SK-N-SH (cell line): ENCODE data around the gene INO80. TPM values are rescaled to one million over a fixed set of nuclear protein-coding genes. Genes with fewer than 3 reads are reported as not detected.

ENCODE experiments used
- CTCF ChIA-PET: fragments of 300-600, 350-600 bp; formaldehyde crosslinking; extraction: SDS; loops from one replicate; lab custom pipeline; 2021; lab: Yijun Ruan, JAX
- POLR2A ChIA-PET: fragments of 350-600 bp; sonication (Branson Sonifier 250); formaldehyde crosslinking; extraction: SDS; loops from one replicate; lab custom pipeline; 2020; ENCODE audit warnings: antibody characterized with exemption, inconsistent platforms; lab: Yijun Ruan, JAX
- DNase-seq: peaks from one replicate; pipeline ENCODE4 v3.0.0; 2012
- H2AFZ ChIP-seq: fragments of 200-600 bp; sonication (generic); 2 replicates; pipeline ENCODE4 v1.8.1; 2016; ENCODE audit warnings: antibody characterized with exemption, mild to moderate bottlenecking, low read depth
- H3F3A ChIP-seq: fragments of 200-600 bp; sonication (generic); replicated peaks from 2 replicates; pipeline ENCODE3; 2016; ENCODE audit warnings: antibody characterized with exemption, mild to moderate bottlenecking; ENCODE audit not compliant: insufficient read depth
- H3K27ac ChIP-seq, 2 experiments: fragments of 200-500 bp in 1 of 2; fragments of 200-600 bp in 1 of 2; sonication (Bioruptor generic) in 1 of 2; sonication (generic), shearing (Covaris generic) in 1 of 2; 2 replicates each; pipeline versions ENCODE4 v1.5.1 to v1.6.1; 2014 to 2016; ENCODE audit warnings: low read depth in 2 of 2, inconsistent platforms in 1 of 2, low read length in 1 of 2, mild to moderate bottlenecking in 1 of 2, mixed read lengths in 1 of 2
- H3K27me3 ChIP-seq: fragments of 200-600 bp; sonication (generic), shearing (Covaris generic); 2 replicates; pipeline ENCODE4 v1.6.1; 2016; ENCODE audit warnings: mixed run types; ENCODE audit not compliant: insufficient read depth
- H3K36me3 ChIP-seq, 2 experiments: fragments of 200-500 bp in 1 of 2; fragments of 200-600 bp in 1 of 2; sonication (Bioruptor generic) in 1 of 2; sonication (generic) in 1 of 2; replicated peaks in 1 of 2; 2 replicates each; pipeline versions ENCODE3 to v1.5.1; 2014 to 2016; ENCODE audit warnings: low read length in 1 of 2, mild to moderate bottlenecking in 1 of 2; ENCODE audit not compliant: insufficient read depth in 2 of 2, control insufficient read depth in 1 of 2
- H3K4me1 ChIP-seq, 2 experiments: fragments of 200-500 bp in 1 of 2; fragments of 200-600 bp in 1 of 2; sonication (Bioruptor generic) in 1 of 2; sonication (generic), shearing (Covaris generic) in 1 of 2; 2 replicates each; pipeline versions ENCODE4 v1.5.1 to v1.6.1; 2014 to 2016; ENCODE audit warnings: low read depth in 1 of 2, low read length in 1 of 2, mixed run types in 1 of 2; ENCODE audit not compliant: insufficient read depth in 2 of 2, control insufficient read depth in 1 of 2
- H3K4me2 ChIP-seq: fragments of 200-600 bp; sonication (generic), shearing (Covaris generic); 2 replicates; pipeline ENCODE4 v1.6.1; 2017; ENCODE audit warnings: mixed run types
- H3K4me3 ChIP-seq, 2 experiments: fragments of 200-500 bp in 1 of 2; fragments of 200-600 bp in 1 of 2; sonication (Bioruptor generic) in 1 of 2; sonication (generic), shearing (Covaris generic) in 1 of 2; 2 replicates each; pipeline versions ENCODE4 v1.5.1 to v1.8.1; 2014 to 2016; ENCODE audit warnings: low read depth in 2 of 2, inconsistent platforms in 1 of 2, low read length in 1 of 2, mild to moderate bottlenecking in 1 of 2, mixed read lengths in 1 of 2, moderate library complexity in 1 of 2
- H3K79me2 ChIP-seq: fragments of 200-600 bp; sonication (generic); 2 replicates; pipeline ENCODE4 v1.8.1; 2017; ENCODE audit warnings: mild to moderate bottlenecking; ENCODE audit not compliant: insufficient read depth
- H3K9ac ChIP-seq: fragments of 200-600 bp; sonication (generic); 2 replicates; pipeline ENCODE4 v1.6.1; 2017; ENCODE audit warnings: mixed run types
- H3K9me2 ChIP-seq: fragments of 200-600 bp; sonication (generic); 2 replicates; pipeline ENCODE4 v1.6.1; 2017; ENCODE audit warnings: mixed run types
- H3K9me3 ChIP-seq: fragments of 200-600 bp; sonication (generic); 2 replicates; pipeline ENCODE4 v1.6.1; 2017; ENCODE audit warnings: mixed run types, mild to moderate bottlenecking, moderate library complexity
- H4K20me1 ChIP-seq: fragments of 200-600 bp; sonication (generic); 2 replicates; pipeline ENCODE4 v1.6.1; 2017; ENCODE audit warnings: mild to moderate bottlenecking, mixed run types; ENCODE audit not compliant: insufficient read depth
- CHD2 ChIP-seq: fragments of 150-350 bp; IDR thresholded peaks from 2 replicates; pipeline ENCODE4 v1.6.1; 2018; ENCODE audit warnings: low read length; ENCODE audit not compliant: partially characterized antibody
- ELF1 ChIP-seq: IDR thresholded peaks from 2 replicates; pipeline ENCODE4 v1.4.0; 2012
- EP300 ChIP-seq, 2 experiments: IDR thresholded peaks; 2 replicates each; pipeline versions ENCODE4 v1.4.0 to v1.6.1; 2012; ENCODE audit warnings: borderline replicate concordance in 1 of 2, low read depth in 1 of 2, low read length in 1 of 2
- EZH2phosphoT487 ChIP-seq: fragments of 200-600 bp; sonication (generic); IDR thresholded peaks from 2 replicates; pipeline ENCODE4 v1.6.1; 2017; ENCODE audit warnings: low read depth, mixed run types, mild to moderate bottlenecking, antibody characterized with exemption, moderate library complexity, borderline replicate concordance
- FOSL2 ChIP-seq: IDR thresholded peaks from 2 replicates; pipeline ENCODE4 v1.4.0; 2012; ENCODE audit warnings: low read depth, mild to moderate bottlenecking, moderate library complexity, borderline replicate concordance
- FOXJ3 ChIP-seq: sonication (generic); formaldehyde crosslinking; IDR thresholded peaks from 2 replicates; pipeline ENCODE4 v1.5.1; 2020; ENCODE audit warnings: mild to moderate bottlenecking, missing genetic modification reagents
- FOXM1 ChIP-seq: IDR thresholded peaks from 2 replicates; pipeline ENCODE4 v1.4.0; 2012; ENCODE audit warnings: low read depth, mild to moderate bottlenecking
- GABPA ChIP-seq: IDR thresholded peaks from 2 replicates; pipeline ENCODE4 v1.4.0; 2012; ENCODE audit warnings: low read depth, mild to moderate bottlenecking
- GATA2 ChIP-seq: sonication (generic); formaldehyde crosslinking; IDR thresholded peaks from 2 replicates; pipeline ENCODE4 v1.5.0; 2020; ENCODE audit warnings: mild to moderate bottlenecking, missing genetic modification reagents
- IRF3 ChIP-seq: fragments of 150-350 bp; IDR thresholded peaks from 2 replicates; pipeline ENCODE4 v1.6.1; 2016; ENCODE audit warnings: mild to moderate bottlenecking, low read depth, low read length
- JUND ChIP-seq: IDR thresholded peaks from 2 replicates; pipeline ENCODE4 v1.4.0; 2012
- MAX ChIP-seq: IDR thresholded peaks from 2 replicates; pipeline ENCODE4 v1.4.0; 2012; ENCODE audit warnings: low read depth
- MEF2A ChIP-seq: IDR thresholded peaks from 2 replicates; pipeline ENCODE4 v1.4.0; 2012; ENCODE audit warnings: low read depth, borderline replicate concordance
- MXI1 ChIP-seq: IDR thresholded peaks from 2 replicates; pipeline ENCODE4 v1.6.1; 2012; ENCODE audit warnings: mild to moderate bottlenecking, low read depth, low read length, improper control_type of control experiment
- NFIC ChIP-seq: IDR thresholded peaks from 2 replicates; pipeline ENCODE4 v1.4.0; 2012; ENCODE audit warnings: borderline replicate concordance
- PBX3 ChIP-seq: IDR thresholded peaks from 2 replicates; pipeline ENCODE4; 2012
- POLR2AphosphoS5 ChIP-seq: IDR thresholded peaks from 2 replicates; pipeline ENCODE4 v1.6.1; 2012; ENCODE audit warnings: low read depth, low read length
- RCOR1 ChIP-seq: fragments of 150-350 bp; IDR thresholded peaks from 2 replicates; pipeline ENCODE4 v1.6.1; 2017; ENCODE audit warnings: antibody characterized with exemption, low read length
- RFX5 ChIP-seq: IDR thresholded peaks from 2 replicates; pipeline ENCODE4 v1.6.1; 2012; ENCODE audit warnings: mild to moderate bottlenecking, improper control_type of control experiment, low read length
- RXRA ChIP-seq: IDR thresholded peaks from 2 replicates; pipeline ENCODE4 v1.4.0; 2012; ENCODE audit warnings: low read depth, mild to moderate bottlenecking, borderline replicate concordance
- SMC3 ChIP-seq: IDR thresholded peaks from 2 replicates; pipeline ENCODE4 v1.6.1; 2012; ENCODE audit warnings: low read depth, low read length, improper control_type of control experiment
- TAF1 ChIP-seq: IDR thresholded peaks from 2 replicates; pipeline ENCODE4 v1.6.1; 2012; ENCODE audit warnings: low read depth, mild to moderate bottlenecking, low read length, moderate library complexity, borderline replicate concordance
- TCF12 ChIP-seq: IDR thresholded peaks from 2 replicates; pipeline ENCODE4 v1.4.0; 2012
- TEAD4 ChIP-seq: IDR thresholded peaks from 2 replicates; pipeline ENCODE4 v1.4.0; 2012; ENCODE audit warnings: mild to moderate bottlenecking, borderline replicate concordance; ENCODE audit not compliant: insufficient read depth
- USF1 ChIP-seq: IDR thresholded peaks from 2 replicates; pipeline ENCODE4 v1.4.0; 2012; ENCODE audit warnings: low read depth, borderline replicate concordance
- USF2 ChIP-seq: fragments of 150-350 bp; IDR thresholded peaks from 2 replicates; pipeline ENCODE4 v1.6.1; 2017; ENCODE audit warnings: antibody characterized with exemption, low read length, low read depth, borderline replicate concordance
- YY1 ChIP-seq: IDR thresholded peaks from 2 replicates; pipeline ENCODE4 v1.4.0; 2012; ENCODE audit warnings: low read depth, mild to moderate bottlenecking
- ZBTB33 ChIP-seq: IDR thresholded peaks from 2 replicates; pipeline ENCODE4 v1.4.0; 2012; ENCODE audit warnings: low read depth, borderline replicate concordance
- WGBS: methylation state at CpG from one replicate; pipeline ENCODE4 v1.1.6; 2017; ENCODE audit warnings: low lambda C conversion rate; 5-methylcytosine and 5-hydroxymethylcytosine counted together
- polyA plus RNA-seq, 3 experiments: library from polyadenylated mRNA; depleted of rRNA; stranded (reverse); fragments of >200 nt; gene quantifications; 2 replicates each; pipeline ENCODE4 v1.2.3, GENCODE V29; 2012

Gene INO80
- polyA plus RNA-seq, 1 of the 3 experiments (the other 2 are of a cell fraction) = 4.6 TPM

- Histone ChIP-seq H2AFZ (peak overlapping the region; percentile 91), H3K9me3 (no peaks in the 10 kb centered on the region), H3K9me2 (no peaks in the 10 kb centered on the region), H3K4me2 (peak overlapping the region; percentile 76), H3K36me3 (no peaks in the 10 kb centered on the region), H3K79me2 (no peaks in the 10 kb centered on the region), H3K4me1 (peaks cover 7 to 26% of the 10 kb centered on the region in 2 experiments; a peak in 2 of 4 replicates), H3K4me3 (peak overlapping the region; percentile 56 to 60), H3F3A (peaks cover 16% of the 10 kb centered on the region), H4K20me1 (no peaks in the 10 kb centered on the region), H3K9ac (peak overlapping the region; percentile 66), H3K27me3 (no peaks in the 10 kb centered on the region), H3K27ac (peak overlapping the region; percentile 33 to 85; a peak in 3 of 4 replicates)
- DNase-seq = peak; percentile 97
- 0% methylated on average over 4 of the region's 92 CpGs for WGBS
- ChIA-PET POLR2A (interaction anchor here (0.8 to 3.4 kb wide), 8 partner anchors 11 to 174 kb away, joined by 3 to 47 read pairs (median 4); partner anchors contain the start of genes CHAC1 and INO80), CTCF (interaction anchor here (0.6 to 33.6 kb wide), 51 partner anchors 10 to 742 kb away, joined by 3 to 675 read pairs (median 5); partner anchors contain the start of genes CHAC1, CHP1, DLL4 and EXD1)
- TF ChIP-seq PBX3 (no peak), NFIC (no peak), MXI1 (peak; percentile 74; the same call in 1 of the 2 replicates), EZH2phosphoT487 (no peak), GATA2 (CRISPR knock-in tag) (no peak), ELF1 (no peak), EP300 (IDR thresholded peaks at IDR 0.05; ENCODE audit: borderline replicate concordance in 1 of 2, low read depth in 1 of 2, low read length in 1 of 2) (no peak), RFX5 (no peak), FOXM1 (no peak), GABPA (no peak), TEAD4 (no peak), SMC3 (peak; percentile 56), FOXJ3 (CRISPR knock-in tag) (no peak), RXRA (no peak), TCF12 (no peak), USF1 (peak; percentile 77), TAF1 (peak; percentile 11; the same call in 1 of the 2 replicates), IRF3 (no peak), MAX (peak; percentile 92), MEF2A (no peak), ZBTB33 (no peak), RCOR1 (no peak), CHD2 (no peak), FOSL2 (peak; percentile 5; the same call in 1 of the 2 replicates), YY1 (no peak), JUND (no peak), POLR2AphosphoS5 (peak; percentile 55; the same call in 1 of the 2 replicates), USF2 (no peak)
These were observed 174.3 kb downstream of the INO80 start for GRCh38 chr15:40941528-40942336.
